ENCODE results near the gene PRADC1. TPM values are rescaled to one million over a fixed set of nuclear protein-coding genes. Genes with fewer than 3 reads are reported as not detected.

The PRADC1 gene
- total and polyA plus RNA-seq, 4 donors = 12.1 to 41.4 (median 30.6) TPM

- peaks cover 0 to 4% (median under 1%) of the 10 kb centered on the region in 4 donors for H3K36me3 ChIP-seq (ENCODE audit: control insufficient read depth in 4 of 4, insufficient read depth in 3 of 4, low read depth in 1 of 4, low read length in 3 of 4)
- 88% methylated on average over 8 of the region's 8 CpGs for WGBS
- no peaks in the 10 kb centered on the region for H3K9me3 ChIP-seq (ENCODE audit: control insufficient read depth in 4 of 4, low read length in 3 of 4)
- H3K9ac ChIP-seq (ENCODE audit: low read depth in 1 of 2, low read length in 2 of 2) = no peak overlapping the region
- DNase-seq (ENCODE audit: low spot score) = no peak
- no peak overlapping the region for H3K4me3 ChIP-seq (ENCODE audit: low read depth in 1 of 3, low read length in 3 of 3)
- no peaks in the 10 kb centered on the region for H3K27me3 ChIP-seq (ENCODE audit: control insufficient read depth in 4 of 4, insufficient read depth in 4 of 4, low read length in 3 of 4)
- TF ChIP-seq HNF4G (IDR thresholded peaks at IDR 0.05) = no peak
- H3K4me1 ChIP-seq (ENCODE audit: control insufficient read depth in 4 of 4, insufficient read depth in 4 of 4, low read length in 3 of 4) = no peaks in the 10 kb centered on the region
- no peak overlapping the region for H3K27ac ChIP-seq (ENCODE audit: low read depth in 1 of 2, low read length in 2 of 2)
Measured at GRCh38 chr2:73259276-73259675, 26.2 kb upstream of the PRADC1 start.

DNA sequence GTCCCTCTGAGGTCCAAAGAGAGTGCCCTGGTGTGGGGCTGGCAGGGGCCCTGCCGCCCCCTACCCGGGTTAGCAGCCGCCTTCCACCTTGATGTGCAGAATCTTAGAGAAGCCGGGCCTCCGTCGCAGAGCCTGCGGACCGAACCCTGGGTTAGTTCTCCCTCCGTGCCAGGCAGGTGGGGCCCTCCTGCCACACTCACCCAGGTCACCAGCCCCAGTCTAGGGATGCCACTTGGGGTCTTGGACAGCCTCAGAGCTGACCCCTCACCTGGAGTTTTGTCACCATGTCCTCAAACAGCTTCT lies 25.8 kb upstream of the PRADC1 start:
- H3K4me3 ChIP-seq (ENCODE audit: low read depth in 1 of 3, low read length in 3 of 3) = no peak overlapping the region
- H3K27me3 ChIP-seq (ENCODE audit: control insufficient read depth in 4 of 4, insufficient read depth in 4 of 4, low read length in 3 of 4) = no peaks in the 10 kb centered on the region
- H3K9me3 ChIP-seq (ENCODE audit: control insufficient read depth in 4 of 4, low read length in 3 of 4) = no peaks in the 10 kb centered on the region
- DNase-seq (ENCODE audit: low spot score) = no peak
- no peak overlapping the region for H3K9ac ChIP-seq (ENCODE audit: low read depth in 1 of 2, low read length in 2 of 2)
- 94% methylated on average over 9 of the region's 9 CpGs for WGBS
- H3K4me1 ChIP-seq (ENCODE audit: control insufficient read depth in 4 of 4, insufficient read depth in 4 of 4, low read length in 3 of 4) = no peaks in the 10 kb centered on the region
- peaks cover 0 to 8% (median 4%) of the 10 kb centered on the region in 4 donors for H3K36me3 ChIP-seq (ENCODE audit: control insufficient read depth in 4 of 4, insufficient read depth in 3 of 4, low read depth in 1 of 4, low read length in 3 of 4)
- H3K27ac ChIP-seq (ENCODE audit: low read depth in 1 of 2, low read length in 2 of 2) = no peak overlapping the region
- TF ChIP-seq TAF1 (conservative IDR thresholded peaks at IDR 0.05) (no peak), EGR1 (IDR thresholded peaks at IDR 0.05; ENCODE audit: low read depth in 2 of 2) (no peak), HNF4A (conservative IDR thresholded peaks at IDR 0.05) (no peak), NR2F2 (IDR thresholded peaks at IDR 0.05) (no peak), GABPA (IDR thresholded peaks at IDR 0.05 in 1 of 2, conservative IDR thresholded peaks at IDR 0.05 in 1 of 2) (no peak), FOXA2 (IDR thresholded peaks at IDR 0.05) (no peak), CTCF (IDR thresholded peaks at IDR 0.05; ENCODE audit: low read depth, low read length, missing input control) (no peak)
- TF ChIP-seq, protein P1, sequence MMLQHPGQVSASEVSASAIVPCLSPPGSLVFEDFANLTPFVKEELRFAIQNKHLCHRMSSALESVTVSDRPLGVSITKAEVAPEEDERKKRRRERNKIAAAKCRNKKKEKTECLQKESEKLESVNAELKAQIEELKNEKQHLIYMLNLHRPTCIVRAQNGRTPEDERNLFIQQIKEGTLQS (IDR thresholded peaks at IDR 0.05) = no peak

DNA sequence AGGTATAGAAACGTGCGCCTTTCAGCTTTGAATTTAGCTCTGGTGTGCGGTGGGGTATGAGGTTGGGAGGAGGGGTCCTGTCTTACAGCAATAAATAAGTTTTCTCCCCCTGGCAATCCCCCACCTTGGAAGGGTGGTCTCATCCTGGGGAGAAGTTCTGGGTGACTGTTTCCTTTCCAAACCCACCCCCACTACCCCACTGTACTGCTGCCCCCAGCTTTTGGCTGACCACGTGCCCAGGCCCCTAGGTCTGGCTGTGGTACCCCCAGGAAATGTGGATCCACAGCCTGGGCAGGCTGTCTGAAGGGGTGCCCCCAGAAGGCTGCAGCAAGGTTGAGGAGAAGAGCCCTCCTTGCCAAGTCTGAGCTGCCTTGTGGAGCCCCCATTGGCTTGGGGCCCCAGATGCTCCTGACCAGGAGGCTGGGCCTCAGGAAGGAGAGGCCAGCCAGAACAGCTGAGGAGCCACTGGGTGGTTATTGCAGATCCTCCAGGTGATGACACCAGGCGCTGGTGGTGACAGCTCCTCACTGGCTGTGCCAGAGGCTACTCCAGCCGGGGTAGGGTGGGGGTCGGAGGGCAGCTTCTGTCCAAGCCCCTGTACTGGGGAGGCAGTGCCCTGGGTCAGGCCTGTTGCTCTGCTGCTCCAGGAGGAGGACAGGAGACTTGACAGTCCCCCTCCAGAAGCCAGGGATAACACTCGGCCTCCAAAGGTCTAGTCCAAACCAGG lies 25.3 kb upstream of the PRADC1 start:
- TF ChIP-seq, protein P1 (IDR thresholded peaks at IDR 0.05) = no peak
- TF ChIP-seq HNF4G (IDR thresholded peaks at IDR 0.05) (no peak), NR2F2 (IDR thresholded peaks at IDR 0.05) (no peak), RAD21 (IDR thresholded peaks at IDR 0.05) (no peak), RXRA (IDR thresholded peaks at IDR 0.05) (no peak), GABPA (IDR thresholded peaks at IDR 0.05 in 1 of 2, conservative IDR thresholded peaks at IDR 0.05 in 1 of 2) (no peak), SP1 (IDR thresholded peaks at IDR 0.05) (no peak), TAF1 (conservative IDR thresholded peaks at IDR 0.05) (no peak), EGR1 (IDR thresholded peaks at IDR 0.05; ENCODE audit: low read depth in 2 of 2) (no peak), FOXA1 (IDR thresholded peaks at IDR 0.05) (no peak), YY1 (IDR thresholded peaks at IDR 0.05) (no peak)
- TF ChIP-seq, protein P2, sequence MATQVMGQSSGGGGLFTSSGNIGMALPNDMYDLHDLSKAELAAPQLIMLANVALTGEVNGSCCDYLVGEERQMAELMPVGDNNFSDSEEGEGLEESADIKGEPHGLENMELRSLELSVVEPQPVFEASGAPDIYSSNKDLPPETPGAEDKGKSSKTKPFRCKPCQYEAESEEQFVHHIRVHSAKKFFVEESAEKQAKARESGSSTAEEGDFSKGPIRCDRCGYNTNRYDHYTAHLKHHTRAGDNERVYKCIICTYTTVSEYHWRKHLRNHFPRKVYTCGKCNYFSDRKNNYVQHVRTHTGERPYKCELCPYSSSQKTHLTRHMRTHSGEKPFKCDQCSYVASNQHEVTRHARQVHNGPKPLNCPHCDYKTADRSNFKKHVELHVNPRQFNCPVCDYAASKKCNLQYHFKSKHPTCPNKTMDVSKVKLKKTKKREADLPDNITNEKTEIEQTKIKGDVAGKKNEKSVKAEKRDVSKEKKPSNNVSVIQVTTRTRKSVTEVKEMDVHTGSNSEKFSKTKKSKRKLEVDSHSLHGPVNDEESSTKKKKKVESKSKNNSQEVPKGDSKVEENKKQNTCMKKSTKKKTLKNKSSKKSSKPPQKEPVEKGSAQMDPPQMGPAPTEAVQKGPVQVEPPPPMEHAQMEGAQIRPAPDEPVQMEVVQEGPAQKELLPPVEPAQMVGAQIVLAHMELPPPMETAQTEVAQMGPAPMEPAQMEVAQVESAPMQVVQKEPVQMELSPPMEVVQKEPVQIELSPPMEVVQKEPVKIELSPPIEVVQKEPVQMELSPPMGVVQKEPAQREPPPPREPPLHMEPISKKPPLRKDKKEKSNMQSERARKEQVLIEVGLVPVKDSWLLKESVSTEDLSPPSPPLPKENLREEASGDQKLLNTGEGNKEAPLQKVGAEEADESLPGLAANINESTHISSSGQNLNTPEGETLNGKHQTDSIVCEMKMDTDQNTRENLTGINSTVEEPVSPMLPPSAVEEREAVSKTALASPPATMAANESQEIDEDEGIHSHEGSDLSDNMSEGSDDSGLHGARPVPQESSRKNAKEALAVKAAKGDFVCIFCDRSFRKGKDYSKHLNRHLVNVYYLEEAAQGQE (IDR thresholded peaks at IDR 0.05) = no peak
- no peaks in the 10 kb centered on the region for H3K9me3 ChIP-seq (ENCODE audit: control insufficient read depth in 4 of 4, low read length in 3 of 4)
- H3K36me3 ChIP-seq (ENCODE audit: control insufficient read depth in 4 of 4, insufficient read depth in 3 of 4, low read depth in 1 of 4, low read length in 3 of 4) = peaks cover under 1 to 13% (median 6%) of the 10 kb centered on the region in 4 donors
- WGBS = 89% methylated on average over 8 of the region's 8 CpGs
- no peak overlapping the region for H3K27ac ChIP-seq (ENCODE audit: low read depth in 1 of 2, low read length in 2 of 2)
- H3K4me1 ChIP-seq (ENCODE audit: control insufficient read depth in 4 of 4, insufficient read depth in 4 of 4, low read length in 3 of 4) = no peaks in the 10 kb centered on the region
- no peak overlapping the region for H3K4me3 ChIP-seq (ENCODE audit: low read depth in 1 of 3, low read length in 3 of 3)
- H3K27me3 ChIP-seq (ENCODE audit: control insufficient read depth in 4 of 4, insufficient read depth in 4 of 4, low read length in 3 of 4) = no peaks in the 10 kb centered on the region
- no peak for DNase-seq (ENCODE audit: low spot score)
- no peak overlapping the region for H3K9ac ChIP-seq (ENCODE audit: low read depth in 1 of 2, low read length in 2 of 2)

All from liver (tissue), 9 donors.